K562 (cell line): ENCODE data around the gene CHST8. TPM values are rescaled to one million over a fixed set of nuclear protein-coding genes. Genes with fewer than 3 reads are reported as not detected.

Experiments used
- E2F3 ChIP-seq: fragments of 250-450 bp; sonication (Bioruptor Pico); IDR thresholded peaks from 2 replicates; pipeline ENCODE4 v1.4.0; 2020; ENCODE audit warnings: mild to moderate bottlenecking
- RFX5 ChIP-seq: IDR thresholded peaks from 2 replicates; pipeline ENCODE4 v1.6.1; 2011; ENCODE audit warnings: low read depth, mild to moderate bottlenecking, improper control_type of control experiment, low read length
- polyA plus RNA-seq, 8 experiments: library from polyadenylated mRNA; depleted of rRNA in 4 of 8; stranded (reverse) in 5 of 8; unstranded in 3 of 8; fragments of >200 nt; fragmentation: Nextera tagmentation in 2 of 8; fragmentation: Illumina TruSeq in 1 of 8; extraction: Ambion mirVana in 2 of 8; extraction: Trizol in 1 of 8; gene quantifications; 2 replicates each; pipeline versions ENCODE4 v1.2.1 to v1.2.3, GENCODE V29; 2011 to 2014; ENCODE audit warnings: inconsistent platforms in 1 of 8, missing spikeins in 1 of 8
- total RNA-seq, 7 experiments: library from RNA; depleted of rRNA in 6 of 7; stranded (reverse); fragments of >200 nt in 6 of 7; fragmentation: Illumina TruSeq in 2 of 7; extraction: Trizol in 2 of 7; gene quantifications; 2 replicates each; pipeline versions ENCODE4 v1.2.1 to v1.2.3, GENCODE V29; 2011 to 2021; ENCODE audit warnings: low replicate concordance in 1 of 7
- TF ChIP-seq, protein P1 (sequence below): fragments of 250-450 bp; sonication (Bioruptor Pico); IDR thresholded peaks from 2 replicates; pipeline ENCODE4 v1.4.0; 2020; ENCODE audit warnings: mild to moderate bottlenecking, moderate library complexity
- TF ChIP-seq, protein P2 (sequence below): fragments of 450-650 bp; conservative IDR thresholded peaks from 2 replicates; pipeline ENCODE4 v1.6.1; 2016; ENCODE audit warnings: missing genetic modification characterization, low read depth, mild to moderate bottlenecking, control low read depth, missing compliant biosample characterization
- TF ChIP-seq, protein P3 (sequence below): sonication (generic); formaldehyde crosslinking; IDR thresholded peaks from 2 replicates; pipeline ENCODE4 v1.8.1; 2023; ENCODE audit warnings: mild to moderate bottlenecking, missing genetic modification reagents

Gene CHST8
- total and polyA plus RNA-seq, 9 of the 15 experiments (the other 6 are each of a cell fraction or from before 2014, with no cell fraction given) = 0.11 TPM; not detected in 8

DNA sequence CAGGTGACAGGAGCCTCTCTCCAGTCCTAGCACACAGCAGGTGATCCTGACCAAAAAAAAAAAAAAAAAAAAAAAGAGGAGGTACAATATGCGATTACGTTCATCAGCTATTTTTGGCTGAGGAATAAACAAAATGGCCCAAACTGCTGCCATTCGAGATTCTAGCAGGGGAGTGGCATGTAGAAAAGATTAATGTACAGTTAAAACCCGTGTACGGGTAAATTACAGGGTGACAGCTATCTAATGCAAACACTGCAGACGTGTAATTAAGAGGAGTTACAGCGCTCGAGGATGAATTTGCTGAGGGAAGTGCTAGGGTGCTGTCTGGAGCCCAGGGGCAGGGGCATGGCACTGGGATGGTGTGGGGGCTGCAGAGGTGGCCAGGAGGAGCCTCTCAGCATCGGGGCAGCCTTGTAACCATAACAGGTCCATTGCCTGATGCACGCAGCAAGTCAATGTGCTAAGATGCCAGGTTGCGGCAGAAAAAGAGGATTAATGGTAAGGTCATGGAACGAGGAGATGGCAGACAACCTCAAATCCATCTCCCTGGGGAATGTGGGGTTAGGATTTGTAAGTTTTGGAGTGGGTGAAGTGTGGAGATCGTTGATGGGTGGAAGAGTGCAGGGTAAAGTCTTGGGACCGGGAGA is 17.4 kb downstream of the CHST8 start (continued):
- TF ChIP-seq, protein P1, sequence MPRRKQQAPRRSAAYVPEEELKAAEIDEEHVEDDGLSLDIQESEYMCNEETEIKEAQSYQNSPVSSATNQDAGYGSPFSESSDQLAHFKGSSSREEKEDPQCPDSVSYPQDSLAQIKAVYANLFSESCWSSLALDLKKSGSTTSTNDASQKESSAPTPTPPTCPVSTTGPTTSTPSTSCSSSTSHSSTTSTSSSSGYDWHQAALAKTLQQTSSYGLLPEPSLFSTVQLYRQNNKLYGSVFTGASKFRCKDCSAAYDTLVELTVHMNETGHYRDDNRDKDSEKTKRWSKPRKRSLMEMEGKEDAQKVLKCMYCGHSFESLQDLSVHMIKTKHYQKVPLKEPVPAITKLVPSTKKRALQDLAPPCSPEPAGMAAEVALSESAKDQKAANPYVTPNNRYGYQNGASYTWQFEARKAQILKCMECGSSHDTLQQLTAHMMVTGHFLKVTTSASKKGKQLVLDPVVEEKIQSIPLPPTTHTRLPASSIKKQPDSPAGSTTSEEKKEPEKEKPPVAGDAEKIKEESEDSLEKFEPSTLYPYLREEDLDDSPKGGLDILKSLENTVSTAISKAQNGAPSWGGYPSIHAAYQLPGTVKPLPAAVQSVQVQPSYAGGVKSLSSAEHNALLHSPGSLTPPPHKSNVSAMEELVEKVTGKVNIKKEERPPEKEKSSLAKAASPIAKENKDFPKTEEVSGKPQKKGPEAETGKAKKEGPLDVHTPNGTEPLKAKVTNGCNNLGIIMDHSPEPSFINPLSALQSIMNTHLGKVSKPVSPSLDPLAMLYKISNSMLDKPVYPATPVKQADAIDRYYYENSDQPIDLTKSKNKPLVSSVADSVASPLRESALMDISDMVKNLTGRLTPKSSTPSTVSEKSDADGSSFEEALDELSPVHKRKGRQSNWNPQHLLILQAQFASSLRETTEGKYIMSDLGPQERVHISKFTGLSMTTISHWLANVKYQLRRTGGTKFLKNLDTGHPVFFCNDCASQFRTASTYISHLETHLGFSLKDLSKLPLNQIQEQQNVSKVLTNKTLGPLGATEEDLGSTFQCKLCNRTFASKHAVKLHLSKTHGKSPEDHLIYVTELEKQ (CRISPR knock-in tag) = no peak
- TF ChIP-seq RFX5 = no peak
- no peak for TF ChIP-seq E2F3 (CRISPR knock-in tag)
- TF ChIP-seq, protein P2, sequence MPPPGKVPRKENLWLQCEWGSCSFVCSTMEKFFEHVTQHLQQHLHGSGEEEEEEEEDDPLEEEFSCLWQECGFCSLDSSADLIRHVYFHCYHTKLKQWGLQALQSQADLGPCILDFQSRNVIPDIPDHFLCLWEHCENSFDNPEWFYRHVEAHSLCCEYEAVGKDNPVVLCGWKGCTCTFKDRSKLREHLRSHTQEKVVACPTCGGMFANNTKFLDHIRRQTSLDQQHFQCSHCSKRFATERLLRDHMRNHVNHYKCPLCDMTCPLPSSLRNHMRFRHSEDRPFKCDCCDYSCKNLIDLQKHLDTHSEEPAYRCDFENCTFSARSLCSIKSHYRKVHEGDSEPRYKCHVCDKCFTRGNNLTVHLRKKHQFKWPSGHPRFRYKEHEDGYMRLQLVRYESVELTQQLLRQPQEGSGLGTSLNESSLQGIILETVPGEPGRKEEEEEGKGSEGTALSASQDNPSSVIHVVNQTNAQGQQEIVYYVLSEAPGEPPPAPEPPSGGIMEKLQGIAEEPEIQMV = no peak
- TF ChIP-seq, protein P3, sequence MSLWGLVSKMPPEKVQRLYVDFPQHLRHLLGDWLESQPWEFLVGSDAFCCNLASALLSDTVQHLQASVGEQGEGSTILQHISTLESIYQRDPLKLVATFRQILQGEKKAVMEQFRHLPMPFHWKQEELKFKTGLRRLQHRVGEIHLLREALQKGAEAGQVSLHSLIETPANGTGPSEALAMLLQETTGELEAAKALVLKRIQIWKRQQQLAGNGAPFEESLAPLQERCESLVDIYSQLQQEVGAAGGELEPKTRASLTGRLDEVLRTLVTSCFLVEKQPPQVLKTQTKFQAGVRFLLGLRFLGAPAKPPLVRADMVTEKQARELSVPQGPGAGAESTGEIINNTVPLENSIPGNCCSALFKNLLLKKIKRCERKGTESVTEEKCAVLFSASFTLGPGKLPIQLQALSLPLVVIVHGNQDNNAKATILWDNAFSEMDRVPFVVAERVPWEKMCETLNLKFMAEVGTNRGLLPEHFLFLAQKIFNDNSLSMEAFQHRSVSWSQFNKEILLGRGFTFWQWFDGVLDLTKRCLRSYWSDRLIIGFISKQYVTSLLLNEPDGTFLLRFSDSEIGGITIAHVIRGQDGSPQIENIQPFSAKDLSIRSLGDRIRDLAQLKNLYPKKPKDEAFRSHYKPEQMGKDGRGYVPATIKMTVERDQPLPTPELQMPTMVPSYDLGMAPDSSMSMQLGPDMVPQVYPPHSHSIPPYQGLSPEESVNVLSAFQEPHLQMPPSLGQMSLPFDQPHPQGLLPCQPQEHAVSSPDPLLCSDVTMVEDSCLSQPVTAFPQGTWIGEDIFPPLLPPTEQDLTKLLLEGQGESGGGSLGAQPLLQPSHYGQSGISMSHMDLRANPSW (CRISPR knock-in tag) = no peak
